Stimulated activated CD8-positive, alpha-beta memory T cell treated with anti-CD3 and anti-CD28 coated beads, Interleukin-2, amount 100 ng/mL, for 1 hour (primary cell): ENCODE measurements around the gene TMIE.
"Not testable (repeated sequence)": the region's sequence is repeated elsewhere in the genome, so short reads cannot be mapped to it uniquely, and the experiment has no call there.

ENCODE experiments used
- DNase-seq, 2 donors: peaks; one replicate each; pipeline ENCODE4 v3.0.0-alpha.2; 2020; ENCODE audit warnings: low read depth in 2 of 2

TMIE gene

GRCh38 chr3:46722443-46722842 lies 21.3 kb downstream of the TMIE start:
- DNase-seq = no peak

- DNase-seq = no peak
Observed at GRCh38 chr3:46724424-46724823, 23.2 kb downstream of the TMIE start.

GRCh38 chr3:46725621-46726314 lies 24.6 kb downstream of the TMIE start:
- DNase-seq = no peak

GRCh38 chr3:46729038-46729437 lies 27.8 kb downstream of the TMIE start:
- no peak for DNase-seq

- DNase-seq = no peak
Observed at GRCh38 chr3:46730819-46731218, 29.6 kb downstream of the TMIE start.

GRCh38 chr3:46731795-46732194 lies 30.6 kb downstream of the TMIE start:
- no peak for DNase-seq

- no peak for DNase-seq
Observed at GRCh38 chr3:46733026-46733800, 32.0 kb downstream of the TMIE start.

GRCh38 chr3:46734773-46735172 lies 33.6 kb downstream of the TMIE start:
- DNase-seq = no peak

GRCh38 chr3:46736006-46736872 lies 35.0 kb downstream of the TMIE start:
- no peak for DNase-seq

GRCh38 chr3:46737329-46737731 lies 36.1 kb downstream of the TMIE start:
- no peak for DNase-seq

GRCh38 chr3:46739565-46739964 lies 38.4 kb downstream of the TMIE start:
- not testable (repeated sequence) for DNase-seq

GRCh38 chr3:46742992-46743585 lies 41.9 kb downstream of the TMIE start:
- DNase-seq = no peak

- DNase-seq = no peak
Observed at GRCh38 chr3:46746711-46747110, 45.5 kb downstream of the TMIE start.

- DNase-seq = no peak
Observed at GRCh38 chr3:46748170-46748569, 47.0 kb downstream of the TMIE start.

- DNase-seq = no peak
Observed at GRCh38 chr3:46749129-46749528, 47.9 kb downstream of the TMIE start.

- no peak for DNase-seq
Observed at GRCh38 chr3:46750555-46751038, 49.4 kb downstream of the TMIE start.

- not testable (repeated sequence) for DNase-seq
Observed at GRCh38 chr3:46753127-46753526, 51.9 kb downstream of the TMIE start.

- DNase-seq = no peak
Observed at GRCh38 chr3:46755646-46756045, 54.5 kb downstream of the TMIE start.

GRCh38 chr3:46756642-46757041 lies 55.5 kb downstream of the TMIE start:
- no peak for DNase-seq

- no peak for DNase-seq
Observed at GRCh38 chr3:46759239-46760167, 58.3 kb downstream of the TMIE start.
